Osteoblast (primary cell): ENCODE data around the gene SPATA6L. TPM values are rescaled to one million over a fixed set of nuclear protein-coding genes. Genes with fewer than 3 reads are reported as not detected.

Source experiments
- DNase-seq: peaks from one replicate; pipeline ENCODE4 v3.0.0; 2011; ENCODE audit warnings: low spot score, mixed read lengths; ENCODE audit not compliant: insufficient read length; ENCODE audit errors: missing footprints
- H2AFZ ChIP-seq: 2 replicates; pipeline ENCODE4 v1.6.0; 2011; ENCODE audit warnings: mild to moderate bottlenecking, low read length
- H3K27ac ChIP-seq: 2 replicates; pipeline ENCODE4 v1.5.1; 2011; ENCODE audit warnings: mild to moderate bottlenecking, low read depth, low read length, moderate library complexity
- H3K27me3 ChIP-seq: 2 replicates; pipeline ENCODE4 v1.6.0; 2012; ENCODE audit warnings: mild to moderate bottlenecking, control low read depth, inconsistent platforms, low read length, moderate library complexity; ENCODE audit not compliant: insufficient read depth
- H3K36me3 ChIP-seq: 2 replicates; pipeline ENCODE4 v1.5.1; 2011; ENCODE audit warnings: mild to moderate bottlenecking, low read length, control low read depth, moderate library complexity; ENCODE audit not compliant: insufficient read depth
- H3K4me1 ChIP-seq: 2 replicates; pipeline ENCODE4 v1.5.1; 2011; ENCODE audit warnings: mild to moderate bottlenecking, low read length, control low read depth, moderate library complexity; ENCODE audit not compliant: insufficient read depth
- H3K4me2 ChIP-seq: 2 replicates; pipeline ENCODE4 v1.6.0; 2011; ENCODE audit warnings: mild to moderate bottlenecking, low read length; ENCODE audit not compliant: insufficient read depth
- H3K4me3 ChIP-seq: fragments of 200-600 bp; sonication (generic); 3 replicates; pipeline ENCODE4 v1.5.1; 2012; ENCODE audit warnings: mild to moderate bottlenecking, low read length, inconsistent platforms; ENCODE audit not compliant: insufficient read depth
- H3K79me2 ChIP-seq: 2 replicates; pipeline ENCODE4 v1.6.0; 2012; ENCODE audit warnings: mild to moderate bottlenecking, low read length, control low read depth, inconsistent platforms; ENCODE audit not compliant: insufficient read depth
- H3K9me3 ChIP-seq: 2 replicates; pipeline ENCODE4 v1.5.1; 2011; ENCODE audit warnings: low read depth, low read length, control low read depth
- H4K20me1 ChIP-seq: 2 replicates; pipeline ENCODE4 v1.6.0; 2012; ENCODE audit warnings: mild to moderate bottlenecking, low read length, control low read depth; ENCODE audit not compliant: insufficient read depth
- CTCF ChIP-seq: IDR thresholded peaks from 2 replicates; pipeline ENCODE4 v1.5.1; 2011; ENCODE audit warnings: mild to moderate bottlenecking, low read depth, low read length, moderate library complexity; ENCODE audit errors: extremely low read depth
- total RNA-seq: library from RNA; depleted of rRNA; stranded (reverse); fragments of >200 nt; gene quantifications from 2 replicates; pipeline ENCODE4 v1.2.3, GENCODE V29; 2012

Gene SPATA6L
- total RNA-seq, 1 donor: 0.72 TPM

GRCh38 chr9:4620057-4620765 lies 46.1 kb downstream of the SPATA6L start:
- Histone ChIP-seq H3K27me3 (no peaks in the 10 kb centered on the region), H3K9me3 (no peaks in the 10 kb centered on the region), H3K79me2 (no peaks in the 10 kb centered on the region), H3K4me1 (peaks cover 10% of the 10 kb centered on the region), H3K4me2 (no peak overlapping the region), H2AFZ (no peak overlapping the region), H3K4me3 (no peak overlapping the region), H3K27ac (no peak overlapping the region), H3K36me3 (no peaks in the 10 kb centered on the region), H4K20me1 (no peaks in the 10 kb centered on the region)
- no peak for TF ChIP-seq CTCF
- no peak for DNase-seq

DNA sequence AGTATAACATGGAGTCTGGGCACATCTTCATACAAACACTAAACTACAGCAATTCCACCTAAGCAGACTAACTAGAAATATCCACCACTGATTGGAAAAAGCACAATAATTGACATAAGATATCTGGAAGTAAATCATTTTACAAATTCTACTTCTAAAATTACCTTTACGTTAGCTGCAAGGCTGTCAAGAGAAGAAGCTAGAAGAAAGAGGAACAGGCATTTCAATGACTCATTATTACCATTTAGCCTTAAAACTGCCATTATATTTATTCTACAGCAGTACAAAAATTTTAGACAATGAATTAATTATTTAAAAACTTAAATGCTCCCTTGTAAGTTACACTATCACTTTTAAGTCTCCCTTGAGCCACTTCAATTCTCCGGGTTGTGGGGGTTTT lies 47.6 kb downstream of the SPATA6L start:
- no peak overlapping the region for H2AFZ ChIP-seq
- H3K9me3 ChIP-seq: no peaks in the 10 kb centered on the region
- DNase-seq: no peak
- H4K20me1 ChIP-seq: no peaks in the 10 kb centered on the region
- TF ChIP-seq CTCF: no peak
- H3K4me2 ChIP-seq: no peak overlapping the region
- no peaks in the 10 kb centered on the region for H3K36me3 ChIP-seq
- peaks cover 20% of the 10 kb centered on the region for H3K4me1 ChIP-seq
- no peak overlapping the region for H3K4me3 ChIP-seq
- no peak overlapping the region for H3K27ac ChIP-seq
- no peaks in the 10 kb centered on the region for H3K27me3 ChIP-seq
- no peaks in the 10 kb centered on the region for H3K79me2 ChIP-seq

DNA sequence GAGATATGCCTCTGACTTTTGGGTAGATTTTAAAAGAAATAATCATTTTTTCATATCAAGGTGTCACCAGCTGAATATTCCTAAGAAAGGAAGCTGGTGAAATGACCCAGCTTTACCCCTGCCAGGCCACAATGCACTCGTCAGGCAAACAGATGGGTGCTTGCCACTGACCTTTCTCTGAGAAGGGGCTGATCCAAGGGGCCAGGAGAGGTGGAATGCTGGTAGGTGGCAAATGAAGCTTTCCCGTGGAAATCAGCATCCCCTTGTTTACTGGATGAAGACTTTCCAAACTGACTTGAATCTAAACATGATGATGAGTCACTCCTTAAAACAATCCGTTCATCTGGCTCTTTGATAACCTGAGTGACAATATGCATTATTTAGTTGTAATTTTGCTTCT lies 48.5 kb downstream of the SPATA6L start:
- H3K4me3 ChIP-seq: no peak overlapping the region
- TF ChIP-seq CTCF: no peak
- H2AFZ ChIP-seq: no peak overlapping the region
- peaks cover 20% of the 10 kb centered on the region for H3K4me1 ChIP-seq
- no peaks in the 10 kb centered on the region for H3K9me3 ChIP-seq
- no peak for DNase-seq
- H4K20me1 ChIP-seq: no peaks in the 10 kb centered on the region
- H3K27me3 ChIP-seq: no peaks in the 10 kb centered on the region
- no peaks in the 10 kb centered on the region for H3K36me3 ChIP-seq
- no peak overlapping the region for H3K27ac ChIP-seq
- no peaks in the 10 kb centered on the region for H3K79me2 ChIP-seq
- H3K4me2 ChIP-seq: no peak overlapping the region

GRCh38 chr9:4615778-4616177 lies 50.5 kb downstream of the SPATA6L start:
- Histone ChIP-seq H4K20me1 (no peaks in the 10 kb centered on the region), H3K4me2 (no peak overlapping the region), H3K4me1 (peaks cover 17% of the 10 kb centered on the region), H3K4me3 (no peak overlapping the region), H3K9me3 (no peaks in the 10 kb centered on the region), H2AFZ (peak overlapping the region; percentile 72), H3K36me3 (no peaks in the 10 kb centered on the region), H3K79me2 (no peaks in the 10 kb centered on the region), H3K27ac (peak overlapping the region; percentile 50), H3K27me3 (no peaks in the 10 kb centered on the region)
- no peak for DNase-seq
- no peak for TF ChIP-seq CTCF
